Measurements from ENCODE around the gene ATXN7L1. TPM values are rescaled to one million over a fixed set of nuclear protein-coding genes. Genes with fewer than 3 reads are reported as not detected.

The ATXN7L1 gene
- total and polyA plus RNA-seq, 2 donors (not counting 1 experiment from before 2014, with no cell fraction given): 7.1 to 40.6 TPM

DNA sequence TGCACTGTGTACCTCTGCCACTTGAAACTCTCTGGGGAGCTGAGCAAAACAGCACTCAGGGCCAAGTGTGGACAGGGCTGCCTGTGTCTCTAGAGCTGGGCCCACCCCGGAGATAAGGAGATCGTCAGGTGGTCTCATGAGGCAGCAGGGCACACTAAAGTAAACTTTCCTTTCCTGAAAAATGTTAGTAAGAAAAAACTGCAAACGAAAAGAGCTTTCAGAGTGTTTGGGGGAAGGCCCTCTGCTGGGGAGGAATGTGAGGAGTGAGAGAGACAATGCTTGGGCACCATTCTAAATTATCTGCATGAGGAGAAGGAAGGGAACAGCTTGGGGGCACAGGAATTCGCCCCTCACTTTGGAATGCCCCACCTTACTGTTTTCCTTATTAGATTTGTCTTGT lies 127.7 kb downstream of the ATXN7L1 start:
- ATAC-seq (ENCODE audit: low read depth) (no peak), DNase-seq (no peak)
- H3K4me1 Mint-ChIP-seq: peaks cover 7% of the 10 kb centered on the region
- Histone ChIP-seq H4K20me1 (ENCODE audit: control insufficient read depth, insufficient read depth, low read length, poor library complexity, severe bottlenecking) (no peaks in the 10 kb centered on the region), H2AFZ (ENCODE audit: insufficient read depth, low read depth, low read length, poor library complexity, severe bottlenecking) (no peak overlapping the region), H3K27me3 (replicated peaks in 1 of 4; ENCODE audit: control extremely low read depth in 1 of 4, control insufficient read depth in 3 of 4, insufficient read depth in 4 of 4, low read length in 3 of 4) (no peaks in the 10 kb centered on the region), H3K36me3 (replicated peaks in 1 of 2; ENCODE audit: control extremely low read depth in 1 of 2, control insufficient read depth in 1 of 2, extremely low read depth in 1 of 2, insufficient read depth in 2 of 2, low read length in 1 of 2) (no peaks in the 10 kb centered on the region), H3K9me3 (ENCODE audit: control extremely low read depth in 1 of 3, control insufficient read depth in 2 of 3, insufficient read depth in 1 of 3, low read length in 2 of 3) (no peaks in the 10 kb centered on the region), H3K27ac (ENCODE audit: low read length in 2 of 2) (no peak overlapping the region), H3K4me1 (ENCODE audit: control insufficient read depth in 2 of 2, insufficient read depth in 2 of 2, low read length in 2 of 2) (peaks cover 4% of the 10 kb centered on the region in 2 donors), H3K79me2 (ENCODE audit: control insufficient read depth, insufficient read depth, low read length) (no peaks in the 10 kb centered on the region), H3K4me2 (replicated peaks; ENCODE audit: low read depth, low read length, poor library complexity, severe bottlenecking) (no peak overlapping the region), H3K4me3 (ENCODE audit: control extremely low read depth in 1 of 5, extremely low read depth in 1 of 5, insufficient read depth in 1 of 5, low read depth in 2 of 5, low read length in 4 of 5) (no peak overlapping the region), H3K9ac (ENCODE audit: low read length) (no peak overlapping the region)
- TF ChIP-seq EZH2 (IDR thresholded peaks at IDR 0.05; ENCODE audit: borderline replicate concordance, insufficient read depth, low read depth, low read length, poor library complexity, severe bottlenecking): no peak
- TF ChIP-seq, protein P1, sequence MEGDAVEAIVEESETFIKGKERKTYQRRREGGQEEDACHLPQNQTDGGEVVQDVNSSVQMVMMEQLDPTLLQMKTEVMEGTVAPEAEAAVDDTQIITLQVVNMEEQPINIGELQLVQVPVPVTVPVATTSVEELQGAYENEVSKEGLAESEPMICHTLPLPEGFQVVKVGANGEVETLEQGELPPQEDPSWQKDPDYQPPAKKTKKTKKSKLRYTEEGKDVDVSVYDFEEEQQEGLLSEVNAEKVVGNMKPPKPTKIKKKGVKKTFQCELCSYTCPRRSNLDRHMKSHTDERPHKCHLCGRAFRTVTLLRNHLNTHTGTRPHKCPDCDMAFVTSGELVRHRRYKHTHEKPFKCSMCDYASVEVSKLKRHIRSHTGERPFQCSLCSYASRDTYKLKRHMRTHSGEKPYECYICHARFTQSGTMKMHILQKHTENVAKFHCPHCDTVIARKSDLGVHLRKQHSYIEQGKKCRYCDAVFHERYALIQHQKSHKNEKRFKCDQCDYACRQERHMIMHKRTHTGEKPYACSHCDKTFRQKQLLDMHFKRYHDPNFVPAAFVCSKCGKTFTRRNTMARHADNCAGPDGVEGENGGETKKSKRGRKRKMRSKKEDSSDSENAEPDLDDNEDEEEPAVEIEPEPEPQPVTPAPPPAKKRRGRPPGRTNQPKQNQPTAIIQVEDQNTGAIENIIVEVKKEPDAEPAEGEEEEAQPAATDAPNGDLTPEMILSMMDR (IDR thresholded peaks at IDR 0.05): no peak
- intact Hi-C loops (cut with micrococcal nuclease): loop anchor here (10.0 kb wide), 1 partner anchor 54 kb away; no protein-coding TSS in a partner anchor
- ChIA-PET CTCF (interaction anchor here (1.1 to 2.0 kb wide), 2 partner anchors 13 to 57 kb away, joined by 3 to 9 read pairs; no protein-coding TSS in a partner anchor), POLR2A (no interaction called here)
- H3K27me3 Mint-ChIP-seq: no peaks in the 10 kb centered on the region
- no peaks in the 10 kb centered on the region for H3K9me3 Mint-ChIP-seq (ENCODE audit: insufficient read depth)
- no peak overlapping the region for H3K27ac Mint-ChIP-seq
- no peak overlapping the region for H3K4me3 Mint-ChIP-seq
- WGBS (ENCODE audit: insufficient coverage): 85% methylated on average over 3 of the region's 4 CpGs

DNA sequence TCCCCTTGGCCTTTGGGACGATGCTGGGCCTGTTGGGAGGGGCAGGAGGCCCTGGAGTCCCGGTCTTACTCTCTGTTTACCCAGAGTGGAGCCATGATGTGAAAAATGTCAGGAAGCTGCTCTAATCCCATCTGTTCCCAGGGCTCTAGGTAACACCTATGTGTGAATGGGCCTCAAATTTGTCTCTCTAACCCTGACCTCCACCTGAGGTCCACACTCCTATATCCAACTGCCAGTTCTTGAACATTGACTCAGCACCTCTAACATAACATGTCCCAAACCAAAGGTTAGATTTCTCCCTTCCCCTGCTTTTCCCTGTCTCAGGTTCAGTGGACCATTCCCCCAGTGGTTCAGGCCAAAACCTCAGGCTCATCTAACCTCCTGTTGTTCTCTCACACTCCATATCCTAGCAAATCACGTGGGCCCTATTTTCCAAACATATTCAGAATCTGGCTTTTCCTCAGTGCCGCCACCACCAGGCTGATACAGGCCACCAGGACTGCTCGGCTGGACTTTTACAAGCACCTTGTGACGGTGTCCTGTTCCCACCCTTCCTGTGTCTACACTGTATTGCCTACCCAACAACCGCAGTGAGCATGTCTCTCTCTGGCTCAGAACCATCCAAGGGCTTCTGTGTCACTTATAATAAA lies 130.6 kb downstream of the ATXN7L1 start:
- H3K27ac Mint-ChIP-seq: no peak overlapping the region
- TF ChIP-seq, protein P1 (IDR thresholded peaks at IDR 0.05): no peak
- TF ChIP-seq EZH2 (IDR thresholded peaks at IDR 0.05; ENCODE audit: borderline replicate concordance, insufficient read depth, low read depth, low read length, poor library complexity, severe bottlenecking): no peak

More for the DNA sequence above, 130.6 kb downstream of the ATXN7L1 start:
- Mint-ChIP-seq H3K4me1 (peaks cover 21% of the 10 kb centered on the region), H3K27me3 (no peaks in the 10 kb centered on the region), H3K9me3 (ENCODE audit: insufficient read depth) (no peaks in the 10 kb centered on the region), H3K4me3 (no peak overlapping the region)
- Histone ChIP-seq H3K9me3 (ENCODE audit: control extremely low read depth in 1 of 3, control insufficient read depth in 2 of 3, insufficient read depth in 1 of 3, low read length in 2 of 3) (no peaks in the 10 kb centered on the region), H3K79me2 (ENCODE audit: control insufficient read depth, insufficient read depth, low read length) (no peaks in the 10 kb centered on the region), H3K36me3 (replicated peaks in 1 of 2; ENCODE audit: control extremely low read depth in 1 of 2, control insufficient read depth in 1 of 2, extremely low read depth in 1 of 2, insufficient read depth in 2 of 2, low read length in 1 of 2) (no peaks in the 10 kb centered on the region), H3K27me3 (replicated peaks in 1 of 4; ENCODE audit: control extremely low read depth in 1 of 4, control insufficient read depth in 3 of 4, insufficient read depth in 4 of 4, low read length in 3 of 4) (no peaks in the 10 kb centered on the region), H3K4me2 (replicated peaks; ENCODE audit: low read depth, low read length, poor library complexity, severe bottlenecking) (no peak overlapping the region), H4K20me1 (ENCODE audit: control insufficient read depth, insufficient read depth, low read length, poor library complexity, severe bottlenecking) (no peaks in the 10 kb centered on the region), H3K9ac (ENCODE audit: low read length) (no peak overlapping the region), H3K27ac (ENCODE audit: low read length in 2 of 2) (no peak overlapping the region), H3K4me3 (ENCODE audit: control extremely low read depth in 1 of 5, extremely low read depth in 1 of 5, insufficient read depth in 1 of 5, low read depth in 2 of 5, low read length in 4 of 5) (no peak overlapping the region), H3K4me1 (ENCODE audit: control insufficient read depth in 2 of 2, insufficient read depth in 2 of 2, low read length in 2 of 2) (peaks cover 14 to 15% of the 10 kb centered on the region in 2 donors), H2AFZ (ENCODE audit: insufficient read depth, low read depth, low read length, poor library complexity, severe bottlenecking) (no peak overlapping the region)
- no peak for ATAC-seq (ENCODE audit: low read depth)
- intact Hi-C loops (cut with micrococcal nuclease): loop anchor here (10.0 kb wide), 1 partner anchor 51 kb away; no protein-coding TSS in a partner anchor
- WGBS (ENCODE audit: insufficient coverage): 96% methylated on average over 5 of the region's 7 CpGs
- no peak for DNase-seq
- POLR2A ChIA-PET: no interaction called here
- CTCF ChIA-PET: interaction anchor here (1.4 to 4.2 kb wide), 2 partner anchors 15 to 89 kb away, joined by 7 to 17 read pairs; no protein-coding TSS in a partner anchor
